HCT116 (cell line): ENCODE results near the gene LRRN1. TPM values are rescaled to one million over a fixed set of nuclear protein-coding genes. Genes with fewer than 3 reads are reported as not detected.

Source experiments
- ATAC-seq: fragments of 200-7000 bp; cut with Tn5 transposase; 2 replicates; pipeline ENCODE4 v1.9.1; 2020; ENCODE audit warnings: mild to moderate bottlenecking, moderate library complexity
- BruUV-seq: library from RNA; stranded (reverse); fragments of 400-500 nt; replicated peaks from 2 replicates; lab custom pipeline; 2021; lab: Mats Ljungman, UMichigan
- CTCF ChIA-PET: fragments of 300-600 bp; sonication (Branson Sonifier 250); formaldehyde crosslinking; loops from one replicate; lab custom pipeline; 2021; ENCODE audit warnings: antibody characterized with exemption; lab: Charles Lee
- POLR2A ChIA-PET: fragments of 300-600, 350-600 bp; sonication (Branson Sonifier 250); formaldehyde crosslinking; loops from one replicate; lab custom pipeline; 2021; ENCODE audit warnings: antibody characterized with exemption; lab: Charles Lee
- RAD21 ChIA-PET, 2 experiments: fragments of 300-600 bp; sonication (Branson Sonifier 250); formaldehyde crosslinking; loops; one replicate each; lab custom pipeline; 2023; ENCODE audit warnings: low total read pairs in 2 of 2; ENCODE audit not compliant: uncharacterized antibody in 2 of 2, unreplicated experiment in 2 of 2, low non-redundant PET in 1 of 2; lab: Charles Lee
- DNase-seq: peaks from one replicate; pipeline ENCODE4 v3.0.0-alpha.2; 2010; ENCODE audit warnings: low read depth, low spot score
- H2AFZ ChIP-seq: fragments of 200-600 bp; shearing (Covaris generic), sonication (generic); 2 replicates; pipeline ENCODE4 v1.6.1; 2017; ENCODE audit warnings: low read depth, mixed run types, mixed read lengths, antibody characterized with exemption, low read length; ENCODE audit not compliant: poor library complexity, severe bottlenecking
- H3K27ac ChIP-seq: 2 replicates; pipeline ENCODE4 v1.5.1; 2012; ENCODE audit warnings: low read depth, low read length
- H3K27me3 ChIP-seq: fragments of 200-600 bp; sonication (generic); 2 replicates; pipeline ENCODE4 v1.6.1; 2016; ENCODE audit warnings: mixed run types, low read length, mixed read lengths; ENCODE audit not compliant: insufficient read depth
- H3K36me3 ChIP-seq, 2 experiments: fragments of 200-500 bp in 1 of 2; fragments of 200-600 bp in 1 of 2; sonication (Bioruptor generic) in 1 of 2; sonication (generic) in 1 of 2; 2 replicates each; pipeline versions ENCODE4 v1.5.1 to v1.6.1; 2014 to 2016; ENCODE audit warnings: low read length in 2 of 2, inconsistent platforms in 1 of 2, mixed read lengths in 1 of 2, mixed run types in 1 of 2; ENCODE audit not compliant: insufficient read depth in 2 of 2, control insufficient read depth in 1 of 2
- H3K4me1 ChIP-seq, 2 experiments: fragments of 200-600 bp in 1 of 2; sonication (generic) in 1 of 2; 2 replicates each; pipeline versions ENCODE4 v1.5.1 to v1.6.1; 2012 to 2017; ENCODE audit warnings: low read length in 2 of 2, inconsistent platforms in 1 of 2, mild to moderate bottlenecking in 1 of 2, mixed read lengths in 1 of 2, mixed run types in 1 of 2, moderate library complexity in 1 of 2; ENCODE audit not compliant: insufficient read depth in 2 of 2, control insufficient read depth in 1 of 2
- H3K4me2 ChIP-seq: fragments of 200-600 bp; sonication (generic); 2 replicates; pipeline ENCODE4 v1.6.1; 2017; ENCODE audit warnings: mixed run types, low read length, mixed read lengths
- H3K4me3 ChIP-seq, 2 experiments: fragments of 200-600 bp in 1 of 2; sonication (generic) in 1 of 2; replicated peaks in 1 of 2; 2 replicates each; pipeline ENCODE4 v1.5.1; 2011 to 2016; ENCODE audit warnings: low read length in 2 of 2, control low read depth in 1 of 2, low read depth in 1 of 2, mild to moderate bottlenecking in 1 of 2, mixed read lengths in 1 of 2, mixed run types in 1 of 2
- H3K79me2 ChIP-seq: fragments of 200-600 bp; sonication (generic); 2 replicates; pipeline ENCODE4 v1.6.1; 2017; ENCODE audit warnings: mild to moderate bottlenecking, mixed run types, low read length, moderate library complexity, mixed read lengths; ENCODE audit not compliant: insufficient read depth
- H3K9ac ChIP-seq: fragments of 200-600 bp; sonication (generic); 2 replicates; pipeline ENCODE4 v1.6.1; 2016; ENCODE audit warnings: low read length, mixed read lengths
- H3K9me2 ChIP-seq: fragments of 200-600 bp; sonication (generic), shearing (Covaris generic); 2 replicates; pipeline ENCODE4 v1.6.1; 2017; ENCODE audit warnings: mixed run types, mild to moderate bottlenecking, moderate library complexity; ENCODE audit not compliant: insufficient read depth
- H3K9me3 ChIP-seq, 2 experiments: fragments of 200-500 bp in 1 of 2; fragments of 200-600 bp in 1 of 2; sonication (Bioruptor generic) in 1 of 2; sonication (generic) in 1 of 2; 2 replicates each; pipeline ENCODE4 v1.6.1; 2014 to 2017; ENCODE audit warnings: low read length in 2 of 2, mixed read lengths in 2 of 2, inconsistent platforms in 1 of 2, low read depth in 1 of 2, mild to moderate bottlenecking in 1 of 2, mixed run types in 1 of 2, moderate library complexity in 1 of 2; ENCODE audit not compliant: control insufficient read depth in 1 of 2, insufficient read depth in 1 of 2
- H4K20me1 ChIP-seq: fragments of 200-600 bp; sonication (generic), shearing (Covaris generic); 2 replicates; pipeline ENCODE4 v1.6.1; 2017; ENCODE audit warnings: mixed run types, mild to moderate bottlenecking, moderate library complexity; ENCODE audit not compliant: insufficient read depth
- CBX3 ChIP-seq: IDR thresholded peaks from 2 replicates; pipeline ENCODE4 v1.6.1; 2012; ENCODE audit warnings: low read depth
- EGR1 ChIP-seq: IDR thresholded peaks from 2 replicates; pipeline ENCODE4 v1.6.1; 2012; ENCODE audit warnings: low read depth
- JUND ChIP-seq: IDR thresholded peaks from 2 replicates; pipeline ENCODE4 v1.6.1; 2012
- RAD21 ChIP-seq: IDR thresholded peaks from 2 replicates; pipeline ENCODE4 v1.6.1; 2012; ENCODE audit warnings: low read depth, mild to moderate bottlenecking
- SRF ChIP-seq: IDR thresholded peaks from 2 replicates; pipeline ENCODE4 v1.6.1; 2012; ENCODE audit warnings: low read depth
- YY1 ChIP-seq: IDR thresholded peaks from 2 replicates; pipeline ENCODE4 v1.6.1; 2011; ENCODE audit warnings: low read length, low read depth, moderate library complexity, mild to moderate bottlenecking; ENCODE audit not compliant: insufficient replicate concordance; ENCODE audit errors: extremely low read depth
- ZNF274 ChIP-seq: fragments of 200-500 bp; sonication (Bioruptor generic); IDR thresholded peaks from 2 replicates; pipeline ENCODE4 v1.6.1; 2014; ENCODE audit warnings: mild to moderate bottlenecking, low read depth, low read length, inconsistent platforms
- intact Hi-C: fragments of 100-400 bp; cut with micrococcal nuclease; formaldehyde crosslinking; loops from 2 replicates; pipeline ENCODE4 v1.10.0; 2022
- total RNA-seq: library from RNA; stranded (reverse); gene quantifications from one replicate; pipeline ENCODE4 v1.2.1, GENCODE V29; 2021; ENCODE audit not compliant: unreplicated experiment

Gene LRRN1
- total RNA-seq, 1 experiment from 2014 or later = 0.10 TPM

- Histone ChIP-seq H2AFZ (no peak overlapping the region), H3K27ac (no peak overlapping the region), H3K9me3 (peaks cover 3 to 4% of the 10 kb centered on the region in 2 experiments; a peak in 2 of 4 replicates), H4K20me1 (no peaks in the 10 kb centered on the region), H3K9me2 (no peaks in the 10 kb centered on the region), H3K36me3 (no peaks in the 10 kb centered on the region), H3K9ac (no peak overlapping the region), H3K4me1 (no peaks in the 10 kb centered on the region; a peak in 1 of 4 replicates), H3K79me2 (no peaks in the 10 kb centered on the region), H3K4me2 (no peak overlapping the region), H3K4me3 (no peak overlapping the region), H3K27me3 (no peaks in the 10 kb centered on the region)
- DNase-seq = no peak
- ChIA-PET CTCF (no interaction called here), RAD21 (no interaction called here), POLR2A (no interaction called here)
- intact Hi-C loops = no loop called here
- no TSS peak for BruUV-seq
- no peak for ATAC-seq
- TF ChIP-seq JUND (no peak), EGR1 (no peak), RAD21 (no peak)
These were observed 52.5 kb downstream of the LRRN1 start for GRCh38 chr3:3851621-3852323.

- no peak overlapping the region for H3K4me2 ChIP-seq
- ATAC-seq (no peak), DNase-seq (no peak)
- H3K9me3 ChIP-seq = peaks cover 0 to 3% of the 10 kb centered on the region in 2 experiments; a peak in 2 of 4 replicates
- H2AFZ ChIP-seq = no peak overlapping the region
- ChIA-PET POLR2A (no interaction called here), RAD21 (no interaction called here), CTCF (no interaction called here)
- no peak for TF ChIP-seq YY1
- no peak for TF ChIP-seq SRF
- TF ChIP-seq ZNF274 = no peak
- TF ChIP-seq CBX3 = no peak
- H3K27ac ChIP-seq = no peak overlapping the region
- H3K36me3 ChIP-seq = no peaks in the 10 kb centered on the region
- H3K4me1 ChIP-seq = no peaks in the 10 kb centered on the region; a peak in 1 of 4 replicates
- no peaks in the 10 kb centered on the region for H4K20me1 ChIP-seq
- H3K9me2 ChIP-seq = no peaks in the 10 kb centered on the region
- no TSS peak for BruUV-seq
- no peaks in the 10 kb centered on the region for H3K79me2 ChIP-seq
- no peak overlapping the region for H3K9ac ChIP-seq
- H3K4me3 ChIP-seq = no peak overlapping the region
- intact Hi-C loops = no loop called here
- H3K27me3 ChIP-seq = no peaks in the 10 kb centered on the region
These were observed 54.3 kb downstream of the LRRN1 start for GRCh38 chr3:3853544-3853943.
